ENCODE results near the gene ZFPM1. TPM values are rescaled to one million over a fixed set of nuclear protein-coding genes. Genes with fewer than 3 reads are reported as not detected.

Gene ZFPM1
- polyA plus RNA-seq, 1 experiment = 0.20 TPM

- POLR2A ChIA-PET = interaction anchor here (0.6 kb wide), 1 partner anchor 660 kb away, joined by 4 read pairs; no protein-coding TSS in a partner anchor
- Histone ChIP-seq H3K27ac (ENCODE audit: low read depth, low read length) (no peak overlapping the region), H3K9me3 (ENCODE audit: control insufficient read depth, insufficient read depth, low read length) (peaks cover 6% of the 10 kb centered on the region; the same call in 1 of the 2 replicates), H3K4me3 (ENCODE audit: low read depth, low read length) (peak overlapping the region; percentile 60), H3K27me3 (ENCODE audit: control insufficient read depth, insufficient read depth, low read length) (no peaks in the 10 kb centered on the region)
- no peak for TF ChIP-seq CTCF (IDR thresholded peaks at IDR 0.05; ENCODE audit: low read depth, low read length)
- CTCF ChIA-PET = interaction anchor here (0.6 kb wide), 1 partner anchor 107 kb away, joined by 3 read pairs; no protein-coding TSS in a partner anchor
- no peak for DNase-seq (ENCODE audit: low read depth, low spot score)
Measured at GRCh38 chr16:88455610-88456355, 2.7 kb downstream of the ZFPM1 start.

- ChIA-PET CTCF (no interaction called here), POLR2A (no interaction called here)
- DNase-seq (ENCODE audit: low read depth, low spot score) = no peak
- peaks cover 6% of the 10 kb centered on the region; the same call in 1 of the 2 replicates for H3K9me3 ChIP-seq (ENCODE audit: control insufficient read depth, insufficient read depth, low read length)
- peak overlapping the region; percentile 60 for H3K4me3 ChIP-seq (ENCODE audit: low read depth, low read length)
- no peaks in the 10 kb centered on the region for H3K27me3 ChIP-seq (ENCODE audit: control insufficient read depth, insufficient read depth, low read length)
- no peak overlapping the region for H3K27ac ChIP-seq (ENCODE audit: low read depth, low read length)
- TF ChIP-seq CTCF (IDR thresholded peaks at IDR 0.05; ENCODE audit: low read depth, low read length) = no peak
Measured at GRCh38 chr16:88456356-88457292, 3.5 kb downstream of the ZFPM1 start.

- Histone ChIP-seq H3K4me3 (ENCODE audit: low read depth, low read length) (no peak overlapping the region), H3K9me3 (ENCODE audit: control insufficient read depth, insufficient read depth, low read length) (no peaks in the 10 kb centered on the region; the same call in 1 of the 2 replicates), H3K27me3 (ENCODE audit: control insufficient read depth, insufficient read depth, low read length) (no peaks in the 10 kb centered on the region), H3K27ac (ENCODE audit: low read depth, low read length) (no peak overlapping the region)
- DNase-seq (ENCODE audit: low read depth, low spot score) = no peak
- ChIA-PET CTCF (no interaction called here), POLR2A (no interaction called here)
- no peak for TF ChIP-seq CTCF (IDR thresholded peaks at IDR 0.05; ENCODE audit: low read depth, low read length)
Measured at GRCh38 chr16:88458039-88458772, 5.1 kb downstream of the ZFPM1 start.

- TF ChIP-seq CTCF (IDR thresholded peaks at IDR 0.05; ENCODE audit: low read depth, low read length) = no peak
- Histone ChIP-seq H3K27me3 (ENCODE audit: control insufficient read depth, insufficient read depth, low read length) (no peaks in the 10 kb centered on the region), H3K4me3 (ENCODE audit: low read depth, low read length) (no peak overlapping the region), H3K9me3 (ENCODE audit: control insufficient read depth, insufficient read depth, low read length) (no peaks in the 10 kb centered on the region; the same call in 1 of the 2 replicates), H3K27ac (ENCODE audit: low read depth, low read length) (no peak overlapping the region)
- ChIA-PET CTCF (no interaction called here), POLR2A (no interaction called here)
- DNase-seq (ENCODE audit: low read depth, low spot score) = no peak
Measured at GRCh38 chr16:88458773-88459235, 5.7 kb downstream of the ZFPM1 start.

Data from AG04450 (cell line).